NB4 (cell line): ENCODE results near the gene AZU1.

Experiments used
- POLR2A ChIP-seq: IDR thresholded peaks from 2 replicates; pipeline ENCODE4 v1.6.1; 2011; ENCODE audit warnings: mild to moderate bottlenecking; ENCODE audit not compliant: insufficient read length; ENCODE audit errors: extremely low read depth
- TF ChIP-seq, protein P1 (sequence below): IDR thresholded peaks from one replicate; pipeline ENCODE4 v1.5.1; 2012; ENCODE audit warnings: low read depth, low read length

DNA sequence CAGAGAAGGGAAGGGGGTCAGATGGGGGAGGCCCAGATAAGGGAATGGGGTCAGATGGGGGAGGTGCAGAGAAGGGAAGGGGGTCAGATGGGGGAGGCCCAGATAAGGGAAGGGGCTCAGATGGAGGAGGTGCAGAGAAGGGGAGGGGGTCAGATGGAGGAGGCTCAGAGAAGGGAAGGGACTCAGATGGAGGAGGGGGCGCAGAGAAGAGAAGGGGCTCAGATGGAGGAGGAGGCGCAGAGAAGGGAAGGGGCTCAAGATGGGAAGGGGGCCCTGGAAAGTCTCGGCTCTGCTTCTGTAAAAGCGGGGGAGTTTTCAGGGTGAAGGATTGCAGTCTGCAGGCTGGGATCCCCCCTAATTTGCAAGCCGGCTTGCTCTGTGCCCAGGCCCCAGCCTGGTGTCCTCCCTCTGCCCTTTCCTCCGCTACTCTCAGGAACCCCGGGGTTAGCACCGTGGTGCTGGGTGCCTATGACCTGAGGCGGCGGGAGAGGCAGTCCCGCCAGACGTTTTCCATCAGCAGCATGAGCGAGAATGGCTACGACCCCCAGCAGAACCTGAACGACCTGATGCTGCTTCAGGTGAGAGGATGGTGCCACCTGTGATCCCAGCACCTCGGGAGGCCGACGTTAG lies 1.6 kb downstream of the AZU1 start:
- TF ChIP-seq, protein P1, sequence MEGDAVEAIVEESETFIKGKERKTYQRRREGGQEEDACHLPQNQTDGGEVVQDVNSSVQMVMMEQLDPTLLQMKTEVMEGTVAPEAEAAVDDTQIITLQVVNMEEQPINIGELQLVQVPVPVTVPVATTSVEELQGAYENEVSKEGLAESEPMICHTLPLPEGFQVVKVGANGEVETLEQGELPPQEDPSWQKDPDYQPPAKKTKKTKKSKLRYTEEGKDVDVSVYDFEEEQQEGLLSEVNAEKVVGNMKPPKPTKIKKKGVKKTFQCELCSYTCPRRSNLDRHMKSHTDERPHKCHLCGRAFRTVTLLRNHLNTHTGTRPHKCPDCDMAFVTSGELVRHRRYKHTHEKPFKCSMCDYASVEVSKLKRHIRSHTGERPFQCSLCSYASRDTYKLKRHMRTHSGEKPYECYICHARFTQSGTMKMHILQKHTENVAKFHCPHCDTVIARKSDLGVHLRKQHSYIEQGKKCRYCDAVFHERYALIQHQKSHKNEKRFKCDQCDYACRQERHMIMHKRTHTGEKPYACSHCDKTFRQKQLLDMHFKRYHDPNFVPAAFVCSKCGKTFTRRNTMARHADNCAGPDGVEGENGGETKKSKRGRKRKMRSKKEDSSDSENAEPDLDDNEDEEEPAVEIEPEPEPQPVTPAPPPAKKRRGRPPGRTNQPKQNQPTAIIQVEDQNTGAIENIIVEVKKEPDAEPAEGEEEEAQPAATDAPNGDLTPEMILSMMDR = no peak
- TF ChIP-seq POLR2A = no peak
